A549 (cell line): ENCODE data around the gene TMEM238.

Source experiments
- CEBPB ChIP-seq, 2 experiments: fragments of >200 bp in 1 of 2; sonication (Bioruptor Twin) in 1 of 2; formaldehyde crosslinking in 1 of 2; IDR thresholded peaks; 2 replicates each; pipeline ENCODE4 v1.6.1; 2012 to 2016
- CTCF ChIP-seq: fragments of >200 bp; sonication (Bioruptor Twin); formaldehyde crosslinking; IDR thresholded peaks from 3 replicates; pipeline ENCODE4 v1.5.1; 2016
- EHMT2 ChIP-seq: fragments of 200-600 bp; sonication (generic); IDR thresholded peaks from 2 replicates; pipeline ENCODE4 v1.6.1; 2016; ENCODE audit warnings: antibody characterized with exemption, low read depth, mild to moderate bottlenecking, moderate library complexity
- EP300 ChIP-seq, 2 experiments: fragments of >200 bp; sonication (Bioruptor Twin); formaldehyde crosslinking; IDR thresholded peaks; 2 replicates in 1 of 2; 3 replicates in 1 of 2; pipeline ENCODE4 v1.6.1; 2016 to 2017
- FOSB ChIP-seq: fragments of 250-450 bp; sonication (Bioruptor Pico); IDR thresholded peaks from 2 replicates; pipeline ENCODE4 v1.5.0; 2020; ENCODE audit warnings: mild to moderate bottlenecking, moderate library complexity
- FOSL2 ChIP-seq, 2 experiments: fragments of 450-650 bp in 1 of 2; fragments of >200 bp in 1 of 2; sonication (Bioruptor Twin) in 1 of 2; formaldehyde crosslinking; IDR thresholded peaks; 2 replicates each; pipeline versions ENCODE4 v1.5.0 to v1.6.1; 2016 to 2020; ENCODE audit warnings: mild to moderate bottlenecking in 1 of 2, moderate library complexity in 1 of 2
- HOXA7 ChIP-seq: fragments of 250-450 bp; sonication (Bioruptor Pico); IDR thresholded peaks from 2 replicates; pipeline ENCODE4 v1.5.0; 2020; ENCODE audit warnings: mild to moderate bottlenecking, moderate library complexity
- JUN ChIP-seq, 2 experiments: fragments of >200 bp; sonication (Bioruptor Twin); formaldehyde crosslinking; IDR thresholded peaks; 2 replicates in 1 of 2; 3 replicates in 1 of 2; pipeline ENCODE4 v1.6.1; 2016 to 2017
- MAFK ChIP-seq: fragments of 450-650 bp; IDR thresholded peaks from 2 replicates; pipeline ENCODE4 v1.6.1; 2014; ENCODE audit not compliant: partially characterized antibody
- MAX ChIP-seq: IDR thresholded peaks from 2 replicates; pipeline ENCODE4 v1.6.1; 2012
- RAD21 ChIP-seq, 2 experiments: fragments of >200 bp in 1 of 2; sonication (Bioruptor Twin) in 1 of 2; formaldehyde crosslinking in 1 of 2; IDR thresholded peaks in 1 of 2; conservative IDR thresholded peaks in 1 of 2; 2 replicates in 1 of 2; 3 replicates in 1 of 2; pipeline ENCODE4 v1.6.1; 2012 to 2018; ENCODE audit warnings: inconsistent platforms in 1 of 2
- RARB ChIP-seq: fragments of 250-450 bp; sonication (Bioruptor Pico); IDR thresholded peaks from 2 replicates; pipeline ENCODE4 v1.8.0; 2021; ENCODE audit warnings: mild to moderate bottlenecking, moderate library complexity
- RFX5 ChIP-seq: fragments of 450-650 bp; IDR thresholded peaks from 2 replicates; pipeline ENCODE4 v1.7.1; 2014; ENCODE audit warnings: antibody characterized with exemption, mild to moderate bottlenecking, moderate library complexity
- SMC3 ChIP-seq: fragments of >200 bp; sonication (Bioruptor Twin); formaldehyde crosslinking; IDR thresholded peaks from 3 replicates; pipeline ENCODE4 v1.6.1; 2018; ENCODE audit warnings: inconsistent platforms

- TF ChIP-seq SMC3 (no peak), HOXA7 (CRISPR knock-in tag) (no peak), RARB (CRISPR knock-in tag) (no peak), EP300 (IDR thresholded peaks at IDR 0.05) (no peak), MAFK (no peak), MAX (no peak), CTCF (no peak), RAD21 (conservative IDR thresholded peaks at IDR 0.05 in 1 of 2, IDR thresholded peaks at IDR 0.05 in 1 of 2) (no peak), EHMT2 (no peak), CEBPB (IDR thresholded peaks at IDR 0.05) (no peak), JUN (IDR thresholded peaks at IDR 0.05) (no peak), RFX5 (no peak), FOSL2 (IDR thresholded peaks at IDR 0.05) (no peak), FOSL2 (CRISPR knock-in tag; IDR thresholded peaks at IDR 0.05) (no peak), FOSB (CRISPR knock-in tag) (no peak)
These were observed 24.9 kb downstream of the TMEM238 start for GRCh38 chr19:55358943-55359908.
